IMR-90 (cell line): ENCODE results near the gene TENM4. TPM values are rescaled to one million over a fixed set of nuclear protein-coding genes. Genes with fewer than 3 reads are reported as not detected.

Source experiments
- ATAC-seq: fragments of 200-7000 bp; cut with Tn5 transposase; 2 replicates; pipeline ENCODE4 v1.9.1; 2020; ENCODE audit warnings: low read depth, mild to moderate bottlenecking, moderate library complexity
- BruUV-seq: library from RNA; stranded (reverse); fragments of 400-500 nt; replicated peaks from 2 replicates; lab custom pipeline; 2021; lab: Mats Ljungman, UMichigan
- CTCF ChIA-PET: fragments of 300-600 bp; formaldehyde crosslinking; extraction: SDS; loops from one replicate; lab custom pipeline; 2021; ENCODE audit warnings: antibody characterized with exemption; lab: Yijun Ruan, JAX
- POLR2A ChIA-PET: fragments of 300-600 bp; sonication (Branson Sonifier 250); formaldehyde crosslinking; loops from one replicate; lab custom pipeline; 2022; ENCODE audit warnings: antibody characterized with exemption; ENCODE audit not compliant: unreplicated experiment; lab: Charles Lee
- DNase-seq: peaks from one replicate; pipeline ENCODE4 v3.0.0; 2013
- H2AFZ ChIP-seq: replicated peaks from 2 replicates; pipeline ENCODE3; 2013; ENCODE audit warnings: low read length, mild to moderate bottlenecking; ENCODE audit not compliant: poor library complexity
- H2AK5ac ChIP-seq: 2 replicates; pipeline ENCODE4 v1.6.1; 2013; ENCODE audit warnings: low read depth, low read length, inconsistent platforms
- H2AK9ac ChIP-seq: replicated peaks from 2 replicates; pipeline ENCODE3; 2013; ENCODE audit warnings: mild to moderate bottlenecking, low read depth, low read length, moderate library complexity; ENCODE audit not compliant: poor library complexity
- H2BK120ac ChIP-seq: 2 replicates; pipeline ENCODE4 v1.6.1; 2013; ENCODE audit warnings: low read depth, low read length, inconsistent platforms
- H2BK15ac ChIP-seq: 3 replicates; pipeline ENCODE4 v1.6.1; 2013; ENCODE audit warnings: low read depth, low read length, inconsistent platforms
- H2BK20ac ChIP-seq: 2 replicates; pipeline ENCODE4 v1.6.1; 2013; ENCODE audit warnings: low read depth, mild to moderate bottlenecking, inconsistent platforms, low read length, moderate library complexity
- H2BK5ac ChIP-seq: 2 replicates; pipeline ENCODE4 v1.6.1; 2013; ENCODE audit warnings: mild to moderate bottlenecking, low read depth, low read length, inconsistent platforms; ENCODE audit not compliant: poor library complexity, severe bottlenecking
- H3K14ac ChIP-seq: replicated peaks from 2 replicates; pipeline ENCODE4 v1.6.1; 2013; ENCODE audit warnings: low read depth, low read length, inconsistent platforms
- H3K18ac ChIP-seq: 2 replicates; pipeline ENCODE4 v1.6.1; 2013; ENCODE audit warnings: low read depth, low read length, control low read depth
- H3K23ac ChIP-seq: 2 replicates; pipeline ENCODE4 v1.6.1; 2013; ENCODE audit warnings: low read depth, low read length, inconsistent platforms
- H3K27ac ChIP-seq: 2 replicates; pipeline ENCODE4 v1.5.1; 2013; ENCODE audit warnings: mild to moderate bottlenecking, control low read depth, low read length; ENCODE audit not compliant: insufficient read depth
- H3K27me3 ChIP-seq: 2 replicates; pipeline ENCODE4 v1.6.1; 2013; ENCODE audit warnings: low read length; ENCODE audit not compliant: control insufficient read depth, insufficient read depth
- H3K36me3 ChIP-seq: 2 replicates; pipeline ENCODE4 v1.6.1; 2013; ENCODE audit warnings: low read length, mixed read lengths; ENCODE audit not compliant: control insufficient read depth, insufficient read depth
- H3K4ac ChIP-seq: 2 replicates; pipeline ENCODE4 v1.6.1; 2013; ENCODE audit warnings: low read depth, low read length, inconsistent platforms
- H3K4me1 ChIP-seq: 2 replicates; pipeline ENCODE4 v1.6.1; 2013; ENCODE audit warnings: low read length, mixed read lengths; ENCODE audit not compliant: control insufficient read depth, insufficient read depth
- H3K4me2 ChIP-seq: 2 replicates; pipeline ENCODE4 v1.6.1; 2013; ENCODE audit warnings: low read depth, mild to moderate bottlenecking, control low read depth, low read length, moderate library complexity
- H3K4me3 ChIP-seq: 2 replicates; pipeline ENCODE4 v1.5.1; 2013; ENCODE audit warnings: low read depth, mild to moderate bottlenecking, control low read depth, low read length, moderate library complexity; ENCODE audit not compliant: insufficient read depth
- H3K56ac ChIP-seq: 2 replicates; pipeline ENCODE4 v1.6.1; 2013; ENCODE audit warnings: low read length, inconsistent platforms; ENCODE audit not compliant: insufficient read depth; ENCODE audit errors: extremely low read depth
- H3K79me1 ChIP-seq, 2 experiments: 2 replicates each; pipeline ENCODE4 v1.6.1; 2013; ENCODE audit warnings: low read length in 2 of 2, inconsistent platforms in 1 of 2, low read depth in 1 of 2
- H3K9ac ChIP-seq: 2 replicates; pipeline ENCODE4 v1.6.1; 2013; ENCODE audit warnings: low read depth, low read length, control low read depth
- H3K9me1 ChIP-seq: 2 replicates; pipeline ENCODE4 v1.6.1; 2013; ENCODE audit warnings: low read length, inconsistent platforms; ENCODE audit not compliant: insufficient read depth
- H3K9me3 ChIP-seq: 2 replicates; pipeline ENCODE4 v1.6.1; 2013; ENCODE audit warnings: low read length; ENCODE audit not compliant: control insufficient read depth, insufficient read depth
- H4K20me1 ChIP-seq: 2 replicates; pipeline ENCODE4 v1.6.1; 2013; ENCODE audit warnings: low read length, inconsistent platforms; ENCODE audit not compliant: insufficient read depth
- H4K5ac ChIP-seq: 2 replicates; pipeline ENCODE4 v1.6.1; 2013; ENCODE audit warnings: mild to moderate bottlenecking, low read depth, low read length, control low read depth
- H4K8ac ChIP-seq, 2 experiments: 2 replicates each; pipeline ENCODE4 v1.6.1; 2013; ENCODE audit warnings: low read depth in 2 of 2, low read length in 2 of 2, control low read depth in 1 of 2, inconsistent platforms in 1 of 2
- H4K91ac ChIP-seq: 2 replicates; pipeline ENCODE4 v1.6.1; 2013; ENCODE audit warnings: low read depth, low read length, inconsistent platforms; ENCODE audit not compliant: insufficient read depth
- FOS ChIP-seq: fragments of 150-350 bp; IDR thresholded peaks from 2 replicates; pipeline ENCODE4 v1.6.1; 2016; ENCODE audit warnings: low read depth, low read length
- WGBS, 2 experiments: methylation state at CpG; one replicate each; pipeline versions ENCODE4 v1.1.5 to v1.1.7; 2013; ENCODE audit warnings: missing lambda C conversion rate in 2 of 2; ENCODE audit not compliant: insufficient read length in 1 of 2; ENCODE audit errors: extremely low coverage in 2 of 2; 5-methylcytosine and 5-hydroxymethylcytosine counted together
- dilution Hi-C: fragments of 300-500 bp; cut with HindIII; formaldehyde crosslinking; loops from one replicate; pipeline ENCODE4 v1.14.3; 2018; ENCODE audit warnings: low sequenced_read_pairs; ENCODE audit not compliant: unreplicated experiment
- in situ Hi-C: fragments of 300-500 bp; cut with MboI; formaldehyde crosslinking; loops from 3 replicates; pipeline ENCODE4 v1.14.3; 2019; ENCODE audit warnings: low sequenced_read_pairs, inconsistent platforms, mixed read lengths
- intact Hi-C: fragments of 100-400 bp; cut with micrococcal nuclease; formaldehyde crosslinking; loops from 2 replicates; pipeline ENCODE4 v1.10.0; 2022
- polyA plus RNA-seq, 3 experiments: library from polyadenylated mRNA; depleted of rRNA; stranded (reverse); fragments of >200 nt; gene quantifications; 2 replicates each; pipeline ENCODE4 v1.2.3, GENCODE V29; 2012; ENCODE audit warnings: low replicate concordance in 1 of 3
- total RNA-seq: library from RNA; depleted of rRNA; stranded (reverse); fragments of >200 nt; gene quantifications from 2 replicates; pipeline ENCODE4 v1.2.3, GENCODE V29; 2012

TENM4 gene
- total and polyA plus RNA-seq, 2 of the 4 experiments (the other 2 are of a cell fraction), result 7.4 to 9.0 TPM

DNA sequence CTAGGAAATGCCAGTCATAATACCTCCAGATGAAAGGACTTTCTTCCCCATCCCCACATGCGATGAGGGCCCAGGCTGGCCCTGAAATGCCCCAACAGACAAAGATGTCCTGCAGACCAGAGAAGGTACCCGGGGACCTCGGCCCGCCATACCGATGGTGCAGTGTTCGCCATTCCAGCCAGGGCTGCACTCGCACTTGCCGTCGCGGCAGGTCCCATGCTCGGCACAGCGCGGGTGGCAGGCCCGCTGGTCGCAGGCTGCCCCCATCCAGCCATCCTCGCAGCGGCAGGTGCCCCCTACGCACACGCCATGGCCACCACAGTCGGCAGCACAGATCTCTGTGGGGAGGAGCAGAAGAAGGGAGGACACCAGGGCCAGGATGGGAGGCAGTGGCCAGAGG is 654.1 kb downstream of the TENM4 start:
- ChIA-PET CTCF (interaction anchor here (1.4 kb wide), 1 partner anchor 141 kb away, joined by 3 read pairs; no protein-coding TSS in a partner anchor), POLR2A (interaction anchor here (1.2 kb wide), 2 partner anchors 10 to 12 kb away, joined by 4 to 5 read pairs; no protein-coding TSS in a partner anchor)
- no peaks in the 10 kb centered on the region for H3K27me3 ChIP-seq
- H3K79me1 ChIP-seq, result no peaks in the 10 kb centered on the region
- H3K9me3 ChIP-seq, result no peaks in the 10 kb centered on the region
- peak overlapping the region; percentile 83 for H4K91ac ChIP-seq
- H3K4me2 ChIP-seq, result no peak overlapping the region
- dilution Hi-C loops (no loop called here), in situ Hi-C loops (no loop called here), intact Hi-C loops (no loop called here)
- H4K8ac ChIP-seq, result peak overlapping the region; percentile 35 to 89; a peak in 3 of 4 replicates
- ATAC-seq (no peak), DNase-seq (no peak)
- peak overlapping the region; percentile 46 for H4K5ac ChIP-seq
- H2AK9ac ChIP-seq, result no peak overlapping the region
- H2BK20ac ChIP-seq, result peak overlapping the region; percentile 92; the same call in 1 of the 2 replicates
- no peak for TF ChIP-seq FOS
- peak overlapping the region; percentile 97 for H2BK5ac ChIP-seq
- peaks cover 4% of the 10 kb centered on the region; the same call in 1 of the 2 replicates for H3K36me3 ChIP-seq
- H3K4ac ChIP-seq, result peak overlapping the region; percentile 87
- H3K23ac ChIP-seq, result peak overlapping the region; percentile 47; the same call in 1 of the 2 replicates
- H3K14ac ChIP-seq, result peak overlapping the region; percentile 45
- H4K20me1 ChIP-seq, result no peaks in the 10 kb centered on the region
- no peak overlapping the region for H2AFZ ChIP-seq
- H3K56ac ChIP-seq, result peak overlapping the region; percentile 63; the same call in 1 of the 2 replicates
- H2BK15ac ChIP-seq, result peak overlapping the region; percentile 98; the same call in 2 of the 3 replicates
- H3K18ac ChIP-seq, result peak overlapping the region; percentile 50; the same call in 1 of the 2 replicates
- peak overlapping the region; percentile 97 for H2BK120ac ChIP-seq
- no TSS peak for BruUV-seq
- H3K4me3 ChIP-seq, result no peak overlapping the region
- peaks cover 40% of the 10 kb centered on the region for H3K4me1 ChIP-seq
- H3K27ac ChIP-seq, result peak overlapping the region; percentile 93; the same call in 1 of the 2 replicates
- WGBS, 2 experiments, result 94% methylated on average over 6 of the region's 20 CpGs; no CpG with 5 or more reads in 1 of the 2 experiments
- peaks cover 27% of the 10 kb centered on the region for H3K9me1 ChIP-seq
- H2AK5ac ChIP-seq, result peak overlapping the region; percentile 98
- H3K9ac ChIP-seq, result no peak overlapping the region; the same call in 1 of the 2 replicates
